HCEC 1CT (cell line): ENCODE data around the gene MOB3C.
"Not testable (repeated sequence)": the region's sequence is repeated elsewhere in the genome, so short reads cannot be mapped to it uniquely, and the experiment has no call there.

ENCODE experiments used
- DNase-seq: peaks from one replicate; pipeline ENCODE4 v3.0.0-alpha.2; 2017

MOB3C gene

GRCh38 chr1:46616277-46617107 is at the start of gene MOB3C:
Gene MOB3C, minus strand, starts transcription at chr1:46616811. Its CDS starts 3,490 bp downstream, at chr1:46613321.
- DNase-seq, result peak; percentile 74

- no peak for DNase-seq
These were observed 49.4 kb upstream of the MOB3C start for GRCh38 chr1:46665983-46666382.

GRCh38 chr1:46662919-46663318 is 46.3 kb upstream of the MOB3C start:
- DNase-seq, result not testable (repeated sequence)

GRCh38 chr1:46660116-46660515 is 43.5 kb upstream of the MOB3C start:
- DNase-seq, result not testable (repeated sequence)

- DNase-seq, result no peak
These were observed 42.8 kb upstream of the MOB3C start for GRCh38 chr1:46659307-46659870.

GRCh38 chr1:46657775-46658174 is 41.2 kb upstream of the MOB3C start:
- DNase-seq, result no peak

GRCh38 chr1:46656643-46657042 is 40.0 kb upstream of the MOB3C start:
- DNase-seq, result no peak

GRCh38 chr1:46655848-46656247 is 39.2 kb upstream of the MOB3C start:
- no peak for DNase-seq

- DNase-seq, result not testable (repeated sequence)
These were observed 38.1 kb upstream of the MOB3C start for GRCh38 chr1:46654698-46655097.

GRCh38 chr1:46654012-46654411 is 37.4 kb upstream of the MOB3C start:
- DNase-seq, result no peak

- DNase-seq, result peak; percentile 59
These were observed 36.9 kb upstream of the MOB3C start for GRCh38 chr1:46653405-46653958.

- no peak for DNase-seq
These were observed 35.9 kb upstream of the MOB3C start for GRCh38 chr1:46652321-46653100.

GRCh38 chr1:46651152-46651551 is 34.5 kb upstream of the MOB3C start:
- not testable (repeated sequence) for DNase-seq

- DNase-seq, result no peak
These were observed 33.9 kb upstream of the MOB3C start for GRCh38 chr1:46650491-46650890.

- no peak for DNase-seq
These were observed 33.2 kb upstream of the MOB3C start for GRCh38 chr1:46649764-46650163.

GRCh38 chr1:46647611-46648010 is 31.0 kb upstream of the MOB3C start:
- no peak for DNase-seq

GRCh38 chr1:46646844-46647243 is 30.2 kb upstream of the MOB3C start:
- DNase-seq, result no peak

GRCh38 chr1:46646331-46646730 is 29.7 kb upstream of the MOB3C start:
- no peak for DNase-seq

- DNase-seq, result no peak
These were observed 29.2 kb upstream of the MOB3C start for GRCh38 chr1:46645815-46646214.

GRCh38 chr1:46643368-46643775 is 26.8 kb upstream of the MOB3C start:
- peak; percentile 84 for DNase-seq

- no peak for DNase-seq
These were observed 25.6 kb upstream of the MOB3C start for GRCh38 chr1:46642115-46642680.

GRCh38 chr1:46639547-46639946 is 22.9 kb upstream of the MOB3C start:
- DNase-seq, result no peak

GRCh38 chr1:46638921-46639320 is 22.3 kb upstream of the MOB3C start:
- no peak for DNase-seq
